GM18511 (cell line): ENCODE data around the gene ZNF654.
"Not testable (repeated sequence)": the region's sequence is repeated elsewhere in the genome, so short reads cannot be mapped to it uniquely, and the experiment has no call there.

ENCODE experiments used
- ATAC-seq: cut with Tn5 transposase; IDR thresholded peaks from one replicate; pipeline ENCODE4 v1.9.1; 2021; ENCODE audit warnings: mild to moderate bottlenecking, moderate library complexity; ENCODE audit not compliant: unreplicated experiment

ZNF654 gene

DNA sequence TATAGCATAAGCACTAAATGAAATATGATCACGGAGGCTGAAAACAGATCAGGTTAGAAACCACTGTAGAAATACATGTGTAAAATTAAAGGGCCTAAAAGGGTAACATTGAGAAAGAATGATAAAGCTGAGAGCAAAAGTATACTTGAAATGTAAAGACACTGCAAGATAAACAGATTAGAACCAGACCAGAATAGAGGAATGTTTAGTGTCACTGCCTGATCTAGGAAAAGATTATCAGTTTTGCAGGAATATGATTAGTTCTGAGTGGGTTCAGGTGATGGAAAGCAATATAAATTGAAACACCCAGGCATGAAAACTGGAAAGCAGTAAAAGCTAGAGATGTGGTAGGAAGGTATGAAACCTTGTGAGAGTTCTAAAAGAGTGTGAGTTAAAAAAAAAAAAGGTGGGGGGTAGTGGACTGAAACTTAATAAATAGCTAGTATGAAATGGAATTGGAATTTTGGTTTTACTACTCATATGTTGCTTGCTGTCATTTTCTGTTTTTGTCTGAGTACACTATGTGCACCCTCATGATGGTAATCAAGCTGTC is 74.7 kb downstream of the ZNF654 start:
- peak; percentile 48 for ATAC-seq

DNA sequence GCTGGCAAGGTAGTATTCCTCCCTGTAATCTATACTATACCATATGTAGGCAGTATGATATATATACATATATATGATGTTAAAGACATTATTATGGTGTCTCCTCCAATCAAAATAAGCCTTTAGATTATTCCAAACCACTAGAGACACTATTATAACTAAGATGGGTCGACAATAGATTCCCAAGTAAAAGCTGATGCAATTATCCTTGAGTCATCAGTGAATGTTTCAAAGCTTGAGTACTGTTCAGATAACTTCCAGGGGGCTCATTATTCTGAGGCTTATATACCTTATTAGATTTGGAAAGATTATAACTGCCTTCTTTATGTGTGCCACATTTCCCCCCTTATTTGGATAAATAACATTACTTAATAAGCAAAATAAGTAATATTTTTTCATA is 78.8 kb downstream of the ZNF654 start:
- ATAC-seq: no peak

DNA sequence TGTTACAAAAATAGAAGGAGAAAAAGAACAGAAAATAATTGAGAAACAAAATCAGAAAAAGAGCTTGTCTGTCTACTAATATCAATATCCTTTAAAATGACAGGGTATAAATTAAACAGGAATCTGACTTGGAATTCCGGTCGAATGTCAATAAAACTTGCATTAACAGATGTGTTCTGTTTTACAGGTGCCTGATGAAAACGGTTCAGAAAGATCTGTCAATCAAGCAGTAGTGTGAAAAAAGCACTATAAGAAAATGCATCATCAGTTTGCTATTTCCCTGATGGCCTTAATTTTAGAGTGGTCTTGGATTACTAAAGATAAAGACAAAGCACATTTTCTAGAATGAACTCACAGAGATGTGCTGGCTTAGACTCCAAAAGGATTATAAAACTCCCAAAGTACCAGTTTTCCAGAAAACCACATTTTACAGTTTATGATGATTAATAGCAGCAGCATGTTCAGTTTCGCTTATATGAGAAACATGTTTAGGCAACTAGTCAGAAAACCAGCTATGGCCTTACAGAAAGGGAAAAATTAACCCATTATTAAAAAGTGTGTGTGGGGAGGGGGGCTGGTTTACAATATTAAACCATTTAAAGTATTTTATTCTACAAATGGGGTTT is 82.5 kb downstream of the ZNF654 start:
- peak; percentile 31 for ATAC-seq

DNA sequence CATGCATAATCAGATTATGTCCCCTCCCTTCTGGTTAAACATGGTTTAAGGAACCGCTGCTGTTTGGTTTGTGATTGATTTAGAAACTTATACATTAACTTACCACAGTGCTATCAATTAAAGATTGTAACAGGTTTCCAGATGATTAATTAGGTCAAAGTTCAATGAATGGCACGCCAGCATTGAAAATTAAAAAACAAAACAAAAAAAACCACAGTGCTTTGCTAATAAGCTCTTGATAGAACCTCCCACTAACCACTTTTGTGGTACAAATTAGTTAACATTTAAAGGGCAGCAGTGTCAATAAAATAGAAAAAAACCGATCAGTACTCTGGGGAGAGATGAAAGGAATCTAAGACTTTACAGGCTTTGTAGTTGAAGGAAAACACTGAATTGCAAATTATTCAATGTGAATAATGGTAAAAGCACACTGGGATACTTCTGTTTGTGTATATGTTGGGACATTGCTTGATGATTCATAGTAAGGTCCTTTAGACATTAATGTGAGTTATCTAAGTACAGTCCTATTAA is 83.1 kb downstream of the ZNF654 start:
- peak; percentile 81 for ATAC-seq

DNA sequence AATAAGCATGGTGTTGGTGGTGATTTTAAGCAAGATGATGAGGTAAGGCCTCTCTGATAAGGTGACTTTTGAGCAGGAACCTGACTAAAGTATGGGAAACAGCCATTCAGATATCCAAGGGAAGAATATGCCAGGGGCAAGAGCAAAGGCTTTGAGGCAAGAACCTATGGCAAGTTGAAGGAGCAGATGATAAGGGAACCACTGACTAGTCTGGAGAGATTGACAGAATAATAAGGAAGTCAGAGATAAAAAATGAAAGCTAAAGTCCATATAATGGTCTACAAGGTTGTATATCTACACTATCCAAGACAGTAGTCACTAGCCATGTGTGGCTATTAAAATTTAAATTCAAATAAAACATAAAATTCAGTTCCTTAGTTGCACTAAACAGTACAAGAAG is 88.2 kb downstream of the ZNF654 start:
- ATAC-seq: no peak

DNA sequence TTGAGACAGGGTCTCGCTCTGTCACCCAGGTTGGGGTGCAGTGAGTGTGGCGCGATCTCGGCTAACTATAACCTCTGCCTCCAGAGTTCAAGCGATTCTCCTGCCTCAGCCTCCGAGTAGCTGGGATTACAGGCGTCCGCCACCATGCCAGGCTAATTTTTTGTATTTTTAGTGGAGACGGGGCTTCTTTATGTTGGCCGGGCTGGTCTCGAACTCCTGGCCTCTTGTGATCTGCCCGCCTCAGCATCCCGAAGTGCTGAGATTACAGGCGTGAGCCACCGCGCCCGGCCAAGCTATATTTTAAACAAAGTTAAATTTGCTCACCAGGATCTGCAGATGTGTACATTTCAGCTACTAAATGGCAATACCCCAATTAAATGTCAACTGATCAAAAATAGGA is 89.6 kb downstream of the ZNF654 start:
- ATAC-seq: no peak

DNA sequence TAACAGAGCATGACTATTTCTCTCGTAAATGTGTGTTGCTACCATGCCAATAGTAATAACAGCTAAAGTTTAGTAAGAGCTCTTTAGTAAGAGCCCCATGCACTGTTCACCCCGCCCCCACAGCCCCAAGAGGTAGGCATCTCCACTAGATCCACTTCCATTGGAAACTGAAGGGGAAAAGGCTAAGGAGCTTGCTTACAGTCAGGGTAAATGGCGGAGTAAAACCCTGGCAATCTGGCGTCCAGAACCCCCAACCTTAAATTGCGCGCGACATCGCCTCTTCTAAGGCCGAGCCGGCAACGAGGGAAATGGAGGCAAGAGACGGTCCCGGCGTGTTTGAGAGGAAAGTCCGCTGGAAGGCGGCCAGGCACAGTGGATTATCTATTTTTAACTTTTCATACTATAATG is 90.0 kb downstream of the ZNF654 start:
- ATAC-seq: peak; percentile 22

DNA sequence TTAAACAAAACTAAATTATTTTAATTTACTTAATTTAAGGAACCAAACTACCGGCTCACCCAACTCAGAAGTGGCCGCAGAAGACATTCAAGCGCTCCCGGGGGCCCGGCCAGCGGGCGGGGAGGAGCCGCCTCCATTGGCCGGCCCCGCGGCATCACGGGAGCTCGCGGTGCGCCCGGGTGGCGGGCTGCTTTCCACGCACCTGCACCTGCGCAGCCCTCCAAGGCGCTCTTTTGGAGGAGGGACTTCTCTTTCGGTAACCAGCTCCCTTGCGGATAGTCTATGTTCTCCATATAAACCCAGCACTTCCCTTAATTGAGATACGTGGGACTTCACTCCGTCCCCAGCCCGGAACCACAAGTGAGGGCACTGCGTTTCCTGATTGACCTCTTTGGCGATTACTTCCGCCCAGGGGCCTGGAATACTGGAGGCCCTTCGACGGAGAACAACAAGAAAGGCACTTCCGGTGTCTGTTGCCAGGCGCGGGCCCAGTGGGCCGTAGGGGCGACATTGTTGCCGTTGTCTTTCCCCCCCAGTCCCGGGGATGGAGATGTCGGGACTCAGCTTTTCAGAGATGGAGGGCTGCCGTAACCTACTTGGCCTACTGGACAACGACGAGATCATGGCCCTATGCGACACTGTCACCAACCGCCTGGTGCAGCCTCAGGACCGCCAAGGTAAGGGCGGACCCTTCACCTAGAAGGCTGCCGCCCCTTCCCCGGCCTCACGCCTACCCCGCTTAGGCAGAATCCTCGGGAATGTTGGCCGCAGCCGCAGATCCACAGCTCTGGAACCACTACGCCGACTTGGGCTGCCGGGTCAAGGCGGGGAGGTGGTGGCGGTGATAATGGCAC is 90.7 kb downstream of the ZNF654 start, which contains the start of gene C3orf38:
TSS of gene C3orf38 (plus strand) at position 451 of the 854 bp plus-strand sequence. CDS start at position 545, 94 bp downstream.
- ATAC-seq: peak; percentile 82

DNA sequence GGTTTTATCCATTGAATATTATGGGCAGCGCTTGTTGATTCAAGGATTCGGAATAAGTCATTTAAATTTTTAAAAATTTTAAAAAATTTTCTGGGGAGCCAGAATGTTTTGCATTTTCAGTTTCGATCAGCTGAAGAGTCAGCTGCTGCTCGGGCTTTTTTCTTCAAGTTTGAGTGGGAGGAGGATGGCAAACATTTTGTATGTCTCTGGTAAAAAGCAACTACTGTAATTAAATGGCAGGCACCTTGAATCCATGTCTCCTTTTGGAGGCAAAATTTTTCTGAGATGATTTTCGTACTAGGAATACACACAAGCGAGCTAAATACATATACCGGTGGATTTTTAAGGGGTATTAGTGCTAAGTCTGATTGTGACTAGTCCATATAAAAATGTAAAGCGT is 91.3 kb downstream of the ZNF654 start:
- ATAC-seq: peak; percentile 42

DNA sequence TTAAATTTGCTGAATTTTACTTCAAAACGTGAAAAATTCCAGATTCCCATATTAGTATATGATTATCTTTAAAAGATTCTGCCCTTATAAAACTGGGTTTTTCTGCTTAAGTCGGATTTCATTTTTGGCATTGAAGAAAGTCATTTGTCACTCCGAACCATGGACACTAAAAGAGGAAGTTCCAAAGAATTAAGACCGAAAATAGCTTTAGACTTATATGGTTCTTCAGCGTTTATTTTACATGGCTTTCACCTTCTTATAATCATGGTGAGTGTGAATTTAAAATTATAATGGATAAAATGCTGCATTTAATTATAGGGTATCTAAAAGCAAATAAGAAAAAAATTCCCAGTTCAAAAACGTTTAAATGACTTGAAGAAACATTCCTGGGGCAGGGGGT is 91.8 kb downstream of the ZNF654 start:
- no peak for ATAC-seq

DNA sequence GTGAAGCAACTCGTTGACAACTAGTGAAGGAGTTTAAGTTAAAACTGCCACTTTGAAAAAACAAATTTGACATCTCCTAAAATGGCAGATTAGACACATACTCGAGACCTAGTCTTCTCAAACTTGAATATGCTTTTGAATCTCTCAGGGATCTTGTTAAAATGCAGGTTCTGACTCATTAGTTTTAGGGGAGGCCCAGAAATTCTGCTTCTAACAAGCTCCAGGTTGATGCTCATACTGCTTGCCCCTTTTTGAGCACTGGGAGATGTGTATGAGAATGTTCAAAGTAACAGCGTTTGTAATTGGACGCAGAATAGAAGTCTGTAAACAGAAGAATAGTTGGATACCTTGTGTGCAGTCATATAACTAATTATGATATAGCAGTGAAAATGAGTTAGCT is 92.3 kb downstream of the ZNF654 start:
- ATAC-seq: no peak

DNA sequence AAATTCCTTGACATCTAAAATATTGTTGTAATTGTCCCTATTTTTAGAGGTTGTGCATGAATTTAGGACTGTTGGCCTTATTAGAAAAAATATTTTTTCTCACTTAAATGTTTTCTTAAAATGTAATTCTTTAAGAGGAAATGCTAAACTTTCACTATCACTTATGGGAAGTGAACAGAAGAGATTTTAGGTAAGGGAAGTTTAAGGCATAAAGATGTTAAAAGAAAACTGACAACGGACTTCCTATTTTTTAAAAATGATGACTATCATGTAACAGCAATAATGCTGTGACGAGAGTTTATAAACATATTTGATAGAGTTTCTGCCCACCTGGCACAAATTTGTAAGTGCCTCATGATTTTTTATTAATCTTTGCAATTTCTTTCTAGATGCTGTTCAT is 93.8 kb downstream of the ZNF654 start:
- ATAC-seq: no peak

DNA sequence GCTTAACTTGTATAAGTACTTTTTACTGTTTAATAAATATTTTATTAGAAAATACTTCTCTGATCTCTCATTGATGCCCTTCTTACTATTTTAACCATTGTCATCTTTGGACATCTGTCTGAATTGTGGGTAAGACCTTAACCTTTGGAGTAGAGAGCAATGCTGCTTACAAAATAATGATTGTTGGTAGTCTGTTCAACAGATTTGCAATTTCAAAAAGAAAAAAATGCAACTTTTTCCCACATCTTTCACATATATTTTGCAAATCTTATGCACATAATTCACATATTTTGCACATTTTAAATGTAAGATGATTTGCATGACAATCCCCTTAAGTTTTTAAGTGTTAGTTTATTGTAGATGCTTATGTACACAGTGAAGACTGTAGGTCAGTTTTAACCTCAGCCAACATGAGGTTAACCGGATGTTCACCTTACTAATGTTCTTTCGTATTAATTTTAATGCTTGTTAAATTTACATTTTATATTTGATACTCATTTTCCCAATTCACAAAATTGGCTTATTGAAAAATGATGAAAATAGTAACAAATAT is 107.4 kb downstream of the ZNF654 start:
- ATAC-seq: no peak

DNA sequence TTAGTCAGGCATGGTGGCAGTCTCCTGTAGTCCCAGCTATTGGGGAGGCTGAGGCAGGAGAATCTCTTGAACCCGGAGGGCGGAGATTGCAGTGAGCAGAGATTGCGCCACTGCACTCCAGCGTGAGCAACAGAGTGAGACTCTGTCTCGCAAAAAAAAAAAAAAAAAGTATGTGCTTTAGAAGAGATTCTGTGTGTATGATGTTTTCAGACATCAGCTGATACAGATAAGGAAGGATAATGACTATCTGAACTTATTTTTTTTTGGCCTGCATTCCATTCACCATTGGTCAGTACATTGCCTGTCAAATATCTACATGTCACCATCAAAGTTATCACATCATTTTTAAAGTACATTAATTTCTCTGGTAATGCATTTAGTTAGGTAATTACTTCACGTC is 108.1 kb downstream of the ZNF654 start:
- no peak for ATAC-seq

DNA sequence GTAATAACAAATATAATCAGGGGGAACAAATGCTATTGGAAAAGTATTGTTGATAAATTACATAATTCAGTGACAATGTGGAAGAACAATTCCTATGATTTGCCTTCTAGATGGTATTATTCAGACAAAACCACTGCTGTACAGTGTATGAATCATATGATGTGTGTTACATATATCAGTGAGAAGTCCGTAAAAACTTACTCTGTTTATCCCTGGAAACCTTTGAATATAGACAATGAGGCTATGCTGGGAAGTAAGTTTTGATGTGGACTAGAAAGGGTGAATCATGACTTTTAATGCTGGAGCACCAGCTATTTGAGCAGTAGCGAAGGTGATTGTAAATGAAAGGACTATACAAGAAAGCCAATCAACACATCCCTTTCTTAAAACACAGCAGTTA is 108.6 kb downstream of the ZNF654 start:
- ATAC-seq: no peak

DNA sequence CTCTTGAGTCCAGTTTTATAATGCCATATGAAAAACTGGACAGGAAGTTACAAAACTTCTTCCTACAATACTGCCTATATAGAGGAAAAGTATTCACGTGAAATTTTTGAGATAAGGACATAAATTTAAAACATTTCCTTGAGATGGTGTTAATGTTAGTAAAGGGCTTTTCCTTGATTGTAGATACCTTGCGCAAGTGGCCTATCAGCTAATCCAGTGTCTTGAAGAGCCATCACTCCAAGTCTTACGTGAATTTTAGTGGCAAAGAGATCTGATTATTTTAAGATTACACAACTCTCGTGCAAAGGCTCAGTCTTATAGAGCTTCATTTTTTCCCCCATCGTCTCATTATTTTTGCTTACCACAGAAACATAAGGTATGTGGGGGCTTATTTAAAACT is 109.1 kb downstream of the ZNF654 start:
- ATAC-seq: no peak

DNA sequence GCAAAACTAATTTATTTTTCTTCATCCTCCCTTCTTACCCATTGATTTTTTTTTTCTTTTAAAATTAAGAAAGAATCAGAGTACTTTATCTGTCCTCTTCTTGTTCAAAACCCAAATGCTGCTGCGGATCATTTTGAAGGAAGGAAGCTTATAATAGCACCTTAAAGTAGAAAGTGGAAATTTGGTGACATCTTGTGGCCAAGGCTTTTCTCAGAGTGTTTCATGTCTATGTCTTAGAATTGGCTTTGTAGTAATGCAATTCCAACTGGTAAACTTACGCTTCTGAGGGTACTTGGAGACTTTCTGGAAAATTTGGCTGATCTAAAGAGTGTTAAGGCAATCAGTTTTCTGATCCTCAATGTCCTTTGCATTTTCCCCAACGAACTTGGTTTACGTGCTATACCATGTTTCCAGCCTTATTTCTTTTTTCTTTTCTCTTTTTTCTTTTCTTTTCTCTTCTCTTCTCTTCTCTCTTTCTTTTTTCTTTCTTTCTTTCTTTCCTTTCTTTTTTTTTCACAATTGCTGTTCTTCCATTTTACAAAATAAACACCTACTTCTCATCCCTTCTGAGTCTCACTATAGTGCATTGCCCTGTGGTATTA is 121.4 kb downstream of the ZNF654 start:
- ATAC-seq: peak; percentile 91

DNA sequence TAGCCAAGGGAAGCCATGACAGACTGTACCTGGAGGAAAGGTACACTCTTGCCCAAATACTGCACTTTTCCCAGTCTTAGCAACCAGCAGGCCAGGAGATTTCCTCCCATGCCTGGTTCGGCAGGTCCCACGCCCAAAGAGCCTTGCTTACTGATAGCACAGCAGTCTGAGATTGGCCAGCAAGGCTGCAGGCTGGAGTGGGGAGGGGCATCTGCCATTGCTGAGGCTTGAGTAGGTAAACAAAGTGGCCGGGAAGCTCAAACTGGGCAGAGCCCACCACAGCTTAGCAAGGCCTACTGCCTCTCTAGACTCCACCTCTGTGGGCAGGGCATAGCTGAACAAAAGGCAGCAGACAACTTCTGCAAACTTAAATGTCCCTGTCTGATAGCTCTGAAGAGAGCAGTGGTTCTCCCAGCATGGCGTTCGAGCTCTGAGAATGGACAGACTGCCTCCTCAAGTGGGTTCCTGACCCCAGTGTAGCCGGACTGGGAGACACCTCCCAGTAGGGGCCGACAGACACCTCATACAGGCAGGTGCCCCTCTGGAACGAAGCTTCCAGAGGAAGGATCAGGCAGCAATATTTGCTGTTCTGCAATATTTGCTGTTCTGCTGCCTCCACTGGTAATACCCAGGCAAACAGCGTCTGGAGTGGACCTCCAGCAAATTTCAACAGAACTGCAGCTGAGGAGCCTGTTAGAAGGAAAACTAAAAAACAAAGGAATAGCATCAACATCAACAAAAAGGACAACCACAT is 123.3 kb downstream of the ZNF654 start:
- not testable (repeated sequence) for ATAC-seq

DNA sequence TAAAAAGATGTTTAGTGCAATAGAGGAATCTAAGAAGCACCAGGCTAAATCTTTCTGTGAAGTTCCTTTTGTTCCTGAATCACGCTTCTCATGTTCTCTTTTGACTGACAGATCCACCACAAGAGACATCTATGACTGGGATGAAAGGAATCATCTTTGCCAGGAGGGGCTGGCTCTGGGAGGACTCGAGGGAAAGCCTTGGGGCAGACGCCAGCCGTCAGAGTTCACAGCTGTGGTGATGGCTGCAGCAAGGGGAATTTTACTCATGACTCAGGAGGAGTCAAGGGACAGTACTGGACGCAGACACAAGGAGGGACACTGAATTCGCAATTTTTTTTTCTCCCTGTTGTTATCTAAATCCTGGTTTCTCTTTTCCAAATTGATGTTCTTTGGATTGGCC is 129.4 kb downstream of the ZNF654 start:
- ATAC-seq: no peak

DNA sequence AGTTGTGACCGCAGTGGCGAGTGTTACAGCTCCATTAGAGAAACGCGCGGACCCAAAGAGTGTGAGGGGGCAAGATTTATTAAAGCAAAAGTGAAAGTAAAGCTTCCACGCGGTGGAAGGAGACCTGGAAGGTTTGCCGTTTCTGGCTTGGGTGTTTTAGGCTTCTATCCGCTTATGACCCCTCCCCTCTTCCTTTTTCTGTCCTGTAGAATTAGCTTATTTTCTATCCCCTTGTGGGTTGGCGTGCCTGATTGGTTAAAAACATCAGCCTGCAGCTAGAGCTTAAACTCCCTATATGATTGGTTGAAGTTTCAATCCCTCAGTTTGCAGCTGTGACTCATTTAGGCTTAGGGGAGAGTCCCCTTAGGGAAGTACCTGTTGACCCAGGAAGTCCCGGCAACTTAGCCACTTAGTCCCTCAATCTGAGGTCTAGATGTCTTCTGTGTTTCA is 130.3 kb downstream of the ZNF654 start:
- ATAC-seq: peak; percentile 96
